HS-5 (cell line): ENCODE measurements around the gene MTIF3.
"Not testable (repeated sequence)": the region's sequence is repeated elsewhere in the genome, so short reads cannot be mapped to it uniquely, and the experiment has no call there.

Experiments used
- DNase-seq: peaks from one replicate; pipeline ENCODE4 v3.0.0-alpha.2; 2012; ENCODE audit warnings: low read depth

MTIF3 gene

DNA sequence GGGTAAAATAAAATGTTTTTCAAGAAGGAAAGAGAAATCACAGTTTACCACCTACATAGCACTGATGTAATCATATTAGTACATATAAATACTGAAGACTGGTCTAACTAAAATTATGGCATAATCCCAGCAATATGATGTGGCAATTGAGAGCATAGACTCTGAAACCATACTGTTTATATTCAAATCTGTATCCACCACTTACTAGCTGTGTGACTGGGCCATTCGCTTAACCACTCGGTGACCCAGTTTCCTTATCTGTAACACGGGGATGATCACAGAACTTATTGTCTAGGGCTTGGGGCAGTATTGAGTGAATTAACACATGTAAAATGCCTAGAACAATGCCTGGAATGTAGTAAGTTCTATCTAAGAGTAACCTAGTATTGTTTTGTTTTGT, 39.0 kb downstream of the MTIF3 start:
- no peak for DNase-seq

DNA sequence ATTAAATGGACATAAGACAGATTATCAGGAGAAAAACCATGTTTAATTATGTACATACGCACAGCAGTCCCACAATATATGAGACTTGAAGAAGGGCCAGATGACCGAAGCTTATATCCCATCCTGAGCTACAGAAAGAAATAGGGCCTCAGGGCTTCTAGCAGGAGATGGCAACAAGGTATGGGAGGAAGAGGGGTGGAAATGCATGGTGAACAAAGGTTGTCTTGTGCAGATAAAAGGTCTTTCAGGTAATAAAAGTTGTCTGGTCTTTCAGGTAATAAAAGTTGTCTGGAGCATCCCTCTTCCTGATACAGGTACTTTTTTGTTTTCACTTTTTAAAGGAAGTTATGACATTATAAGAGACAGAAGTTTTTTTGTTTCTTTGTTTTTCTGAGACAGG, 41.4 kb downstream of the MTIF3 start:
- DNase-seq: no peak

DNA sequence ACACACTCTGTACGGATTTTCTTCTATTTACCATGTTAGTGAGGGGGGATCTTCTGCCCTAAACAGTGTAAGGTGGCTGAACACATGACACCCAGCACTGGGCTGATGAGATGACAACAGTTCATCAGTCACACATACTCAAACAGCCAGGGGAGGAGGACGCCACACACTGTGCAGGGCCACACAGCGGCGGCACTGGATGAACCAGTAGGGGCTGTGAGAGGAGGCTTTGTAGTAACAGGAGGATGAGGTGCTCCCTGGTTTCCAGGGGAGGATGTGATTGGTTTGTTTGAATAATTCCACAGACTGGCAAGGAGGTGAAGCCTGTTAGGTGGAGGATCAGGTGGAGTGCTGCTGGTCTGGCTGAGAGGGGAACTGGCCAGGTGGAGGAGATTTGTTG, 42.3 kb downstream of the MTIF3 start:
- no peak for DNase-seq

DNA sequence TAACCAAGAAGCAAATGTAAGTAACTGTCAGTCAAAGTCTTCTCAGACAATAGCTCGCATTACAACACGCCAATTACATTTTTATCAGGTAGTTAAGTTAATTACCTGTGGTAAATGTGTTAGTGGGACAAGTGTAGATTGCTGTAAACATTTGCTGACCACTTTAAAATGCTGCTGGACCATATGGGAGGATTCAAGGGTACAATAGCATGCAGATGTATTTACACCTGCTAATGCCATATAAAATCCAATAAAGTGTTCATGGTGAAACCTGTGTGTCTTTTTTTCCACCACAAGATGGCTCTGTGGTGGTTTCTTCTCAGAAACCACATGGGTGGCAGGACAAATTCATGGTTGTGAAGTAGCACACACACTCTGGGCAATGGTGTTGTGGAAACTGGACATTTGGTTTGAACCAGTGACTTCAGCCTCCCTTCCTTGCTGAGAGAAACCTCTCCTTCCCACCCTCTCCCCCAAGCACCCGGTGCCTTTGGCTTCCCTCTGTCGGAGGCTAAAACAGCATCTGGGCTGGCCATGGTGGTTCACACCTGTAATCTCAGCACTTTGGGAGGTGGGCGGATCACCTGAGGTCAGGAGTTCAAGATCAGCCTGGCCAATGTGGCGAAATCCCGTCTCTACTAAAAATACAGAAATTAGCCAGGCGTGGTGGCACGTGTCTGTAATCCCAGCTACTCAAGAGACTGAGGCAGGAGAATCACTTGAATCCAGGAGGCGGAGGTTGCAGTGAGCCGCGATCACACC, 44.0 kb downstream of the MTIF3 start:
- DNase-seq: no peak

DNA sequence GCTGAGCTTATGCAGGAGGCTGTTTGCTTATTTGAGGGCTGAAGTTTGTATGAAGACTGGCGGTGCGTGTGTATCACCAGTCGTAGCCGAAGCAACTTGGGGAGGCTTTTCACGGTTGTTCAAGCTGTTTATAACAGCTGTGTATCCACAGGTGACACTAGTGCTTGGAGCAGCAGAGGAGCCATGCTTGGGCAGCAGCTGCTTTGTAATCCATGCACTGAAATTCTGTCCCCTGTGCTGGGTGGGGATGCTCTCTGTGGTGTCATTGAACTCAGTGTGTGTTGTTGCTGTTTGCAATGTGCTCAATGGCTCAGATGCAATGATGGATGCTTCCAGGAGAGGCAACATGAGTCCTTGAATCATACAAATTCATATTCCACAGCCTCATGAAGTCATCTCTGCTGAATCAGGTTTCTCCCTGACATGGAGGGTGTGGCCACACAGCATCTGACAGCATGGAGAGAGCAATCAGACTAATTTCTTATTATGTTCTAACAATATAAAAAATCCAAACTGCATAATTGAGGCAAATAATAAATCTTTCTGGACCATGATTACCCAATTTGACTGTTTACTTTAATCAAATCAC, 44.7 kb downstream of the MTIF3 start:
- DNase-seq: no peak

DNA sequence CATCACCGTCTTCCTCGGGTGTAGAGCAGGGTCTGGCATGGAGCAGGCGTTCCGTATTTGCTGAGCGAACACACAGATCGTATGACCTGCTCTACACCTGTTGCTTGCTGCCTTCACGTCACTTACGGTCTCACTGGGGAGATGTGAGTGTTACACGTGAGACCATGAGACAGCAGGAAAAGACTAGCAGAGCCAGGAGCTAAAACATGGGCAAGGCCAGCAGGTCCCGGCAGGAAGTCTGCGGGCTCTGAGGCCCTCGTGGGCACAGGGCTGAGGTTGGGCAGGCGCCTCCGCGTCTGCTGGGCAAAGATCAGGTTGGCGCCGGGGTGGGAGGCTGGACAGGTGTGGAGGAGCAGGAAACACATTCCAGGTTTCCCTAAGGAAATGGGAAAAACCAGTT, 45.7 kb downstream of the MTIF3 start:
- DNase-seq: no peak

DNA sequence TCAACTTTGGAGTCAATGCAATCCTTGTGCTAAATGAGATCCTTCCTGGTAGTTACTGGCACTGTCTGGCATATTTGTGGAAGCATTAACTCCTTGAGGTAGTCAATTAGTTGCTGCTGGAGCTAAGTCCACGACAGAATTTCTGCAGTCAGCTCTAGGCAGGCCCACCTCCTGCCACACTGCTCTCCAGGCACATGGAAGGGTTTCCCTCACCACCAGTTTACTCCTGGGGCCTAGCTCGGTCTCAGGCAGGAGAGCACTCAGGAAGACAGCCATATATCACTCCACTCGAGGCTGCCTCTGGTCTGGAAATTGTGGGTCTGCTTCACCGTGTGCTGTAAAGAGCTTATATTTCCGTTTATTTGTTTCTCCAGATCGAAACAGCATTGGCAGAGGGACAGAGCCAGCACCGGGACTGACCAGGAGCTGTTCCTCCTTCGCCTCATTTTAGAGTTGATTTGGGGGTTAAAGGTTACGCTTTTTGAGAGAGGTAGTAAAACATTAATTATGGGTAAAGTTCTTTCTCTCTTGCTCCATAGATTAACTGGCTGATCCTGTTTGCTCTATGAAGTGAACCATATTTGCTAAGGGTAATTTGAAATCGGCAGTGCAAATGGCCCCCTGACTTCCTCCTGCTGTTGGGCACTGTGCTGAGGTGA, 46.5 kb downstream of the MTIF3 start:
- DNase-seq: no peak

DNA sequence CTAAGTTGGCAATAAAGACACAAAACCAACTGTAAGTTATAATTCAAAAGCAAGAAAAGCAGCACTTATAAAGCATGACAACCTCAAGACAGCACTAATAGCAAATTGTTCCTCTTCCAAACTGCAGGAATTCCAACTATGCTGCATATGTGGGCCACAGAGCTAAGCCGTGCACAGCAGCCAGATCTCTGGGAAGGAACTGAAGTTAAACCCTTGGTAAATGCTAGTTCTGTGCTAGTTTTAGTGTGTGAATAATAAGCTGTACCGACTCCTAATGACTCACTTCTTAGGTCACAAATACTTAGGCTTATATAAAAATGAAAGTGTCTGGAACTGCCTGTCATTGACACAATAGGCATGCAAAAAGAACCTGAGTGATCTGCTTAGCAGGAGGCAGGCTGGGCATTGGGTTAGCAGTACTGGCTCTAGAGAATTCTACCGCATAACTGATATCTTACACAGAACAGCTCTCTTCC, 47.1 kb downstream of the MTIF3 start:
- DNase-seq: no peak

DNA sequence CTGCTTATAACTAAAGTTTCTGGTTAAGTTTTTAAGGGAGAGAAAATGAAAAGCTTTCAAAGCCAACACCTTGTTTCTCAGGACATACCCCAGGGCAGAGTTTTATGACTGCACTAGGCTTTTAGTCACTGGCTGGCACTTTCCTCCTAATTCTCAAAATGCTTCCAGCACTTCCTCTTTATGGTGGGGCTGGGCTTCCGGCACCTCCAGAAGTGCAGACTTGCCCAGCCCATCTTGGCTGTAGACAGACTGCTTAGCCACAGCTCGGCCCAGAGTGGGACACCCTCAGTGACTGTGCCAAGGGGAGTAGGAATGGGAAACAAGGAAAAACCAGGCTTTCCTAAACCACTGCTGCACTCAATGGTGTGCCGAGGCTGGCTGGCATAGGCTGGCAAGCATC, 49.2 kb downstream of the MTIF3 start:
- no peak for DNase-seq

DNA sequence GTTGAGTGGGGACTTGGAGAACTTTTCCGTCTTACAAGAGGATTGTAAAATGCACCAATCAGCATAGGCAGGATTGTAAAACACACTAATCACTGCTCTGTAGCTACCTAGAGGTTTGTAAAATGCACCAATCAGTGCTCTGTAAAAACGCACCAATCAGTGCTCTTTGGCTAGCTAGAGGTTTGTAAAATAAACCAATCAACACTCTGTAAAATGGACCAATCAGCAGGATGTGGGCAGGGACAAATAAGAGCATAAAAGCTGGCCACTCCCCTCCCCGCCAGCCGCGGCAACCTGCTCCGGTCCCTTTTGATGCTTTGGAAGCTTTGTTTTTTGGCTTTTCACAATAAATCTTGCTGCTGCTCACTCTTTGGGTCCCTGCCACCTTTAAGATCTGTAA, 50.0 kb downstream of the MTIF3 start:
- DNase-seq: not testable (repeated sequence)

DNA sequence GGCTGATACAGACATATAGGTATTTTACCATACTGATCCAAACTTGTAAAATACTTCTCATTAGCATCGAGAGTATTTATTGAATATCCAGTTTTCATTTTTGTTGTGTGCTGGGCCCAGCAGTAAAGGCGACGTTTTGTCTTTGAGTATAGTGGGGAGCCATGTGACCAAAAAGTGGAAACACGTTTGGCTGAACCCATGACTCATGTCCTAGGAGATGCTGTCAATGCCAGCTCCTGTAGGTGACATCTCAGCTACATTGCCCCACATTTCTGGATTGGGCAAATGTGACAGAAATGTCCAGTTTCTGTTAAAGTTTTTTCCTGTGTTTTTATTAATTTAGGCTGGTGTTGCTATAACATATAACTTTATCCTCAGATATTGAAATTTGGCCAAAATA, 52.0 kb downstream of the MTIF3 start:
- no peak for DNase-seq

DNA sequence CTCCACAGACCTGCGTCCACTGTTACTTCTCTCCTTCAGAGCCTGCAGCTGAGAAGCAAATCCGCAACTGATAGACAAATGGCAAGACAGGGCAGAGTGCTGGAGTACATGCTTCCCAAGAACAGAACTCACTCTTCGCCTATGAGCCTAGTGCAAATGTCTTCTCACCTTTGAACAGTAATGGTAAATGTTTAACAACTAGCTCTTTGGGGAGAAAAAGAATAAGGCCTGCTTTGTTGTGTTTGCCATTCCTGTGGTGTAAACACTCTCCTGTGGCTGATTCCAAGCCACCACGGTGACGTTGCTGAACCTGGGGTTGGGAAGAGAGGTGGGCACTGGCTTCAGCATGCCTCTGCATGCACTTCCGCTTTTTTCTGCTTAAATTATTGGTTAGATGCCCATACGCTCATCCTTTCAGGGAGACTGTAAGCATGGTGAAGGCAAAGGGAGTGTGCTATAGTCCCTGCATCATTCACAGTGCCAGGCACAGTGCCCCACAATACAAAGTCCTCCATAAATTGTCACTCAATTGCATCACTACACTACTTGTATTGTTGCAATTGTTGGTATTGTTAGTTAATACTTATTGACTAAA, 54.0 kb downstream of the MTIF3 start:
- DNase-seq: no peak

DNA sequence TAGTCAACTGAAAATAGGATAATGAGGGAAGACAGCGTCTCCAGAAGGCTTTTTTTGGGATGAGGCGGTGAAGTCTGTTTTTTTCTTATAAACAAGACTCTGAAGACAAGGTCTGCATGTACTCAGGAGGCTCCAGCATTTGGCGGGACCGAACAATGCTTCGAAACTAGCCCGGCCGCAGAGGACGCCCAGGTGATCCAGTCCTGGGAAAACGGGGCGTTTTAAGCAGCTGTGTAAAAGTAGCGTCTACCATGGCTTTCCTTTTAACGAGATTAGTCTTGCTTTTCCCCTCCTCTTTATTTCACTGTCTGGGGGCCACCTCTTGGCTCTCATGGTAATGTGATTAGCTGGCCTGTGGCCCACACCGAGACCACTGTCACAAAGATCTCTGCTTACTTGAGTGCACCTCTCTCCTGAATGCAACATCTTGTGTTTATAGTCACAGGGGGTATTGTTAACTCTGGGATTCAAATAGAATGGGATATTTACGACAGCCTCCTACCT, 55.3 kb downstream of the MTIF3 start:
- DNase-seq: no peak

DNA sequence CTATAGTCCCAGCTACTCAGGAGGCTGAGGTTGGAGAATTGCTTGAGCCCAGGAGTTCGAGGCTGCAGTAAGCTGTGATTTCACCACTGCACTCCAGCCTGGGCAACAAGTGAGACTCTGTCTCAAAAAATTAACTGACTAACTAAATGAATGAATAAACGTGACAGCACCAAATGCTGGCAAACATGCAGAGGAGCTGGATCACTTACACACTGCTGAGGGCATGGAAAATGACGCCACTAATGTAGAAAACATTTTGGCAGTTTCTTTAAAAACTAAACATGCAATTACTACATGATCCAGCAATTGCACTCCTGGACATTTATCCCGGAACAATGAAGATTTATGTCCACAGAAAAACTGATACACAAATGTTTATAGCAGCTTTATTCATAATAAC, 57.3 kb downstream of the MTIF3 start:
- no peak for DNase-seq

DNA sequence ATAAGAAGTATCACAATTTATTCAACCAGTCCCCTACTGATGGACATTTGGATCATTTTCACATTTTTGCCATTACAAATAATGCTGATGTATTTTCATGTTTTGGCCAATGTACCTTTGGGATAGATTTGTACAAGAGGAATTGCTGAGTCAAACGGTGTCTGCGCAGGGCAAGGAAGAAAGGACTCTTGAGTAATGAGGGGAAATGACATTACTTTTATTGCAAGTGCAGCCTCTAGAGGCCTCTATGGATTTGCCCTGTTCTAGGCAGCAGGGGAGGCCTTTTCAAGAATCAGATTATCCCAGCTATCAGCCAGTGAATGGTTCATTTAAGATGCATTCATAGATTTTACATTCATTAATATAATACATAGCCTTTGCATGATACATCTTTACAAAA, 58.9 kb downstream of the MTIF3 start:
- DNase-seq: no peak

DNA sequence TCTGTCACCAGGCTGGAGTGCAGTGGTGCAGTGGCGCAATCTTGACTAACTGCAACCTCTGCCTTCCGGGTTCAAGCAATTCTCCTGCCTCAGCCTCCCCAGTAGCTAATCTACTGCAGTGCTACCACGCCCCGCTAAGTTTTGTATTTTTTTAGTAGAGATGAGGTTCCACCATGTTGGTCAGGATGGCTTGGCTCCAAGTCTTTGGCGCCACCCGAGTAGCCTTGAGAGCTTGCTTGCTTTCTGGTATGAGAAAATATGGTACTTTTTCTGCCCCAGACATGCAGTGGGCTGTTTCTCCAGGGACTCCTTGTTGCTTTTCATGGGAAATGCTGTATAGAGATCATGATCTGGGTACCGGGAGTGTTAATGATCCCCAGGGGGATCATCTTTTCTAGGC, 60.5 kb downstream of the MTIF3 start:
- DNase-seq: no peak

DNA sequence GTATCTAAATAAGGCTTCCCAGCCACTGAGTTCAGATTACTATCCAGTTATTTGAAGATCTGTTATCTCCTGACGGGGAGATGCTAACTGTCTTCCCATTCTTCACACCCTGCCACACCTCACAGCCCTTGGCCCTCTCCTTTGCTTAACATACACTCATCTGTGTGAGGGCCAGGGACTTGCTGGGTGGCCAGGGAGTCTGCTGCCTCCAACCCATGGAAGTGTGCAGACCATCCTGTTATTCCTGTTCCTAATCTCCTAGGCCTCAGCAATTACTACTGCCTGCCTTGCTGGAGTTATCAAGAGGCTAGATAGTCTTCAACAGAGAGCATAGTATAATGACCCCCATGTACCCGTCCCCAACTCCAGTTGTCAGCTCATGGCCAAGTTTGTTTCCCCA, 62.1 kb downstream of the MTIF3 start:
- DNase-seq: no peak
